Skin of body (tissue), 2 donors: ENCODE measurements around the gene COL2A1. TPM values are rescaled to one million over a fixed set of nuclear protein-coding genes. Genes with fewer than 3 reads are reported as not detected.

Experiments
- DNase-seq: peaks from one replicate; lab custom pipeline; 2025; lab: John Stamatoyannopoulos, UW
- total RNA-seq: library from RNA; depleted of rRNA; stranded (reverse); fragments of >200 nt; gene quantifications from one replicate; pipeline ENCODE4 v1.2.3, GENCODE V29; 2014

Gene COL2A1
- 1.6 TPM for total RNA-seq

DNA sequence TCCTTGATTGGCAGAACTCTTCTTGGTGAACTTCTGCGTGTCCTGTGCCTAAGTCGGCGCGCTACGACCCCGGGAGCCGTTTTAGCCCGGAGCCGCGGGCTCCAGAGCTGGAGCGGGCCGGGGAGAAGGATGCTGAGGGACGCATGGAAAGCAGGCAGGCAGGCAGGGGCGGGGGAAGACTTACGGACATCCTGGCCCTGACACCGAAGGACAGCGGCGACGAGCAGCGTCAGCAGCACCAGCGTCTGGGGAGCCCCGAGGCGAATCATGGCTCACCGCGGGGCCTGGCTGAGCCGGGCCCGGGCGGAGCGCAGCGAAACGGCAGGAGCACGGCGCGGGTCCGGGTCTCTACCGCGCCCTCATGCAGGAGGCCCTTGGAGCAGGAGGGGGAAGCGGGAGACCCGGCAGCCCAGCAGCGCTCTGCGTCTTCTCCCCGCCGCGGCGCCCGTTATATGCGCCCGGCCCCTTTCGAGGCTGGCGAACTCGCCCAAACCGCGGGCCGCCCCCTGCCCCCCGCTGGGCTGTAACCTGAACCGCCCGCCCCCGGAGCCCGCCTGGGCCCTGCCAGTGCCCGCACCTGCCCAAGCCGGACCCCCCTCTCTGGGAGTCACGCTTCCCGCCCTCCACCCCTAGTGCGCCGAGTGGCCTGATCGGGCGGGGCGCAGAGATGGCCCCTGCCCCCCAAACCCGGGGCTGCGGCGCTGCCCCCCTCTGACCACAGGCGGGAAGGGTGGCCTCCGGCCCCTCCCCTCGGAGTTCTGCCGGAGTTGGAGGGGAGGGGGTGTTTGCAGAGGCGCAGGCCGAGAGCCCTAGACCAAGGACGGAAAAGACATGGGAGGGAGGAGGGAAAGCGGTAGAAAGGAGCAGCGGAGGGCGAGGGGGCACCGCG is at the start of gene COL2A1:
TSS of gene COL2A1 (minus strand) at position 424 of the 889 bp plus-strand sequence. CDS start at position 269, 155 bp downstream.
- no peak for DNase-seq

DNA sequence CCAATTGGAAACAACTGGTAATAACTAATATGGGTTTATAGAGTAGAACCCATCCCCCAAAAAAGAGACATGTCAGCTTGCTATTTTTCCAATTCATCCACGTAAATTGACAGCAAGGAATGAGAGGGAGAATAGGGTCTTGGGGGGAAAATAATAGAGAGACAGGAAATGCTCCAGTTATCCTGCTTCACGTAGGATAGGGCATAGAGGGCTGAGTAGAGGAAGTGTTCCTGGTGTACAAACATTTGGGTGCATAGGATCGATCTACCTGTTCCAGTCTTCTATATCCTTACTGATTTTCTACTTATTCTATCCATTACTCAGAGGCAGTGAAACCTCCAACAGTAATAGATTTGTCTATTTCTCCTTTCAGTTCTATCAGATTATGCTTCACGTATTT is 49.6 kb upstream of the COL2A1 start:
- no peak for DNase-seq

DNA sequence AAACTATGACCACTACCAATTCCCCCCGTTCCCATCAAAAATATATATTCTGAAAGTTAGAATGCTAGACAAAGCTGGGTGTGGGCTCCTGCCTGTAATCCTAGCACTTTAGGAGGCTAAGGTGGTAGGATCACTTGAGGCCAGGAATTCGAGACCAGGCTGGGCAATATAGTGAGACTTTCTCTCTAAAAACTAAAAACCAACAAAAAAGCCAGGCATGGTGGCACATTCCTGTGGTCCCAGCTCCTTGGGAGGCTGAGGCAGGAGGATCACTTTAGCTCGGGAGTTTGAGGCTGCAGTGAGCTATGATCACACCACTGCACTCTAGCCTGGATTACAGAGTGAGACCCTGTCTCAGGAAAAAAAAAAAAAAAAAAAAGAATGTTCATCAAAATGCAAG is 48.8 kb upstream of the COL2A1 start:
- no peak for DNase-seq

DNA sequence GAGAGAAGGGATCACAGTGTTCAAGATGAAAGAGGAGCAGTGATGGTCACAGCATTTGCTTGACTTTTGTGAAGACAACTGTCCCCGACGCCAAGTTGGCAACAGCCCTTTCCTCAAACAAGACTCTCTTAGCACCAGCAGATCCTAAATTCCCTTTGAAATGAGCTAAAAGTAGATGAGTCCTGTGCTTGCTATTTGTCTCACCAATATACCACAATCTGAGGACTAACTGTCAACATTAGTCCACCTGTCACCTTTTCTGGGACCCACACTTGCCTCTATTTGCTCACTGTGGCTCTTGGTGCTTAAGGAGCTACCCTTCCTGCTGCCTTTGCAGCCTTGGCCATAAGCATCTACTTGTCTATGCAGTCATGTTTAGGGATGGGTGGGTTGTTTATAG is 47.4 kb upstream of the COL2A1 start:
- DNase-seq: no peak

DNA sequence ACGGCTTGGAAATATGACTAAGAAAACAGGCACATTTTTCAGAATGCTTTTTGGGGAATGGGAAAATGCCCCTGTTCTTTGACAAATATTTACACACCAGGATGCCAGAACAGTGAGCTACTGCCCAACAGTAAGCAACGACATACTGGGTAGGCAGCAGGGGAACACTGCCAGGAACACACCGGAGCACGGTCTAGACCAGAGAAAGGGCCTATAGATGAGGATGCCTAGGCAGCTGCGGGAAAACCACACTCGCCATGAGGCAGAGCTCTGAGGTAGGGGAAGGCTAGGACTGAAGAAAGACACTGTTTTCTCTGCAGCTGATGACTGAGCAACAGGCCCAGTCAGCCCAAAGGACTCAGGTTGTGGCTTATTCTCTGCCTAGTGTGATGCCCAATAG is 45.9 kb upstream of the COL2A1 start:
- DNase-seq: no peak

DNA sequence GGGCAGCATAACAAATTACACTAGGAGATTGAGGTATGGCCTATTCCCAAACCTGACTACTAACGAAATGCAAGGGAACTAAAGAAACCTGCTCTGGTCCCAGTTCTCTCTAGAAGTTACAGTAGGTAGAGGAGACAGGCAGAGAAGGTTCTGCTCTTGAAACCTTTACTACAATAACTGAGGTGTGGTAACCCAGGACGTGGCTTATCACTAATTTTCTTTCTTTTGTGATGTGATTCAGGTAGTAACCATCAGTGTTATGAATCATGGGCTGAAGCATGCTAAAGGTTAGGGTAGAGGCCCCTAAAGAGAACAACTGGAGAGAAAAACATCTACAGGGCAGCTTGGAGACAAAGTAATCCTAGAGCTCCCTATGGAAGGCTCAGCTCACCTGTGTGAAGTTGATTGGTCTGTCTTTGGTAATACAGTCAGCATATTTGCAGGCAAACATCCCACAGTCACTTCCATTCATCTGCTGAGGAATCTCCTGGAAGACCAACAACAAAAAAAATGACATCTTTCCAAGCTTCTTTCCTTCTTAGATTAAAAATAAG is 41.8 kb upstream of the COL2A1 start:
- no peak for DNase-seq

DNA sequence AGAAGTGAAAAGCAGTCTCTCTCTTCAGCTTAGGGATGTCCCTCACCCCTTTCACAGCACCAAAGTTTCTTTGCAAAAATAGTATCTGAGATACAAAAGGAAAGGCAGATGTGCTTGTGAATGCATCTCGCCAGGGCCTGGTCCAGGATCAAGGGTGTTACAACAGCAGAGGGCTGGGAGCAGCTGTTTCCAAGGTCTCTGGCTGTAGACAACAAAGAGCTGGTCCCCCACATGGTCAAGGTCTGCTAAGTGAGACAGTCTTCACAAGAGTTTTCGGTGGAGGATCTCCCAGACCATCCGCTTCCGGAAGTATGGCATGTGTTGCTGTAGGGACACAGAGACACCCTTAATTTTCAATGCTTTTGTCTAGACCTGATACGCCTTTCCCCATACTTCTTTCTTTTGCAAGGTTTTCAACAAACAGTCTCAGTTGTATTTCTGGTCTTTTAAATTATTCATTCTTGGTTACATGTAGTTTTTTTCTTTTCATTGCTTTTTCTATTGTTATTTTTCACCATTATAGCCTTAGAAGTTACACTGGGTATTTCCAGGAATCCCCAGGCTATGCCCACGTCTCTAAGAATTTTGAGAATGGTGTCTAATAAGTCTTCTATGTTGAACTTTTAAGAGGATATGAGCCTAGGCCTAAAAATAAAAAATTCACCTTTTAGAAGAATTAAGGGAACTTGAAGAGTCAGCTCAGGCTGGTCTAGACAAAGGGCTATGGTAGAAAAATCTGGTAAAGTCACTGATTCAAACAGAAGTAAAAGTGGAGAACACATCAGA is 41.0 kb upstream of the COL2A1 start:
- DNase-seq: no peak

DNA sequence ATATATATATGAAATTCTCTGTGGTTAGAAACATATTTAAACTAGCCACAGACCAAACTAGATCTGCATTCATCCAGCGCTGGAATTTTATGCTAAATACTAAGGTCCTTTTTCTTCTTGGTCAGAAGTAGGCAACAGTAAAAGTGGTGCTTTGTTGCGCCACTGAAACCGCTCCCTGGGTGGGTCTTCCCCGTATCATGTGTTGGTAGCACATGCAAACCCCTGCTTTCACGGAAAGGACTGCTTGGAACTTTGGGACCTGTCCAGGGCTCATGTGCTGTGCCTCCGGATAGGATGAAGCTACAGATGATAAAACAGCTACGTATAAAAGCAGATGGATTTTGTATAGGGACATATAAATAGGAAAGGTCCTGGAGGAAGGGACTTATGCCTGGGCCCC is 40.1 kb upstream of the COL2A1 start:
- no peak for DNase-seq

DNA sequence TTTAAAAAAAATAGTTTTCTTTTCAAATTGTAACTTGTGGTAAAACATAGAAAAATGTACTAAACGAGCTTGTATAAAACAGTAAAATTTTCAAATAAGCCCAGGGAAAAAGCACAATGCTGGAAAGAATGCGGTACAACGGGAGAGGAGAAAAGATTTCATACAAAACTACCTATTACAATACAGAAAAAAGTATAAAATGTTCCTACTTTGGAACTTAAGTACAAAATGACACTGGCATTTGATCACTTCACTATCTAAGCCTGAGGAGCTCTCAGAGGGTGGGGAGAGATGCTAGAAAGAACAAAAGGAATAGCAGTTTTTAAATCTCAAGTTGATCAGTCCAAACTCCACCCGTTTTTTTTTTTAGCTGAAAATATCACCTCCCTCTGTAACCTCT is 39.5 kb upstream of the COL2A1 start:
- no peak for DNase-seq

DNA sequence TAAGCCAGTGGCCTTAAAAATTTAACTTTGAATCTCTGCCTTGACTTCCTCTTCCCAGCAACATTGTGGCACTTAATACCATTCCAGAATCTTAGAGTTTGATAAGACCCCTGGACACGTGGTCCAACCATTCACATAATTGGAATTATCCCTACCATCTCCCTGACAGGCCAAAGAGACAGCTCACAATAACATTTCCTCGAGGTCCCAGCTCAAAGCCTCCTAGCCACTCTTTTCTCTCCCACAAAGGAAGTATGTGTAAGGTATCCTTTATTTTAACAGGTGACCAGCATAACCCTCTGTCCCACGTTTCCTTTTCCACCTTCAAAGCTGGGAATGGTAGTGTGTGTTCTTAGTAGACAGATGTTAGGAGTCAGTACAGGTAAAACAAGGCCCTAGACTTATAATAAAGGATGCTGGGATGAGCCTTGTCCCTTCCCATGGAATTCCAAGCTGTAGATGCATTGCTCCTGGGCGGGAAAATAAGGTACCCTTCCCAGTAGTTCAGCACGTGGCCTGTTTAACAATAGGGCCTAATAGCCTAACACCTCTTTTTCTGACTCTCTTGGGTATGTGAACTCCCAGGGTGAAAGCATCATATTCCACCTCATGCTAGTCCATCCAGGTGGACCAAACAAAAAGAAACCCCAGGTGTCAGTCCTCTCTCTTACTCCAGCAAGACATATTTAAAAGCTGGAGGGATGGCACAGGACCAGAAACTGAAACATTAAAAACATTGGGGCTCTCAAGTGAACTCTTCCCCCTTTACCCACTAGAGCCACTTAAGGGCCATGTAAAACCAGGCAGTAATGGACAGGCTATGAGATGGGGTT is 37.5 kb upstream of the COL2A1 start:
- DNase-seq: no peak

DNA sequence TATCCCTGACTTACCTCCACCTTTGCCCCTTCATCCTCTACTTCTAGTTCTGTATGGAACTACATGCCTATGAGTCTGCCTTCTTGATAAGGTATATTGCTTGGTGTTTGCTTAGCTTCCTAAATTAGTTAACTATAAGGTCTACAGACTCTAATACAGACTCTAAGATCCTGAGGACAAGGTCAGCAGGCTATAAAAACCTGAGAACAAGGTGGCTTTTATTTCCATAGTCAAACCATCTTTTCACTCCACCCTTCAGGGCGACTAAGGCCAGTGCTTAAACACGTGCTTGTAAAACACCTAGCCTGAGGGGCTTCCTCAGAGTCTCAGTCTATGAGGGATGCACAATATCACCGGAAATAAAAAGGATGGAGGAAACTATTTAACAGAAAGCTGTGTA is 36.1 kb upstream of the COL2A1 start:
- DNase-seq: no peak

DNA sequence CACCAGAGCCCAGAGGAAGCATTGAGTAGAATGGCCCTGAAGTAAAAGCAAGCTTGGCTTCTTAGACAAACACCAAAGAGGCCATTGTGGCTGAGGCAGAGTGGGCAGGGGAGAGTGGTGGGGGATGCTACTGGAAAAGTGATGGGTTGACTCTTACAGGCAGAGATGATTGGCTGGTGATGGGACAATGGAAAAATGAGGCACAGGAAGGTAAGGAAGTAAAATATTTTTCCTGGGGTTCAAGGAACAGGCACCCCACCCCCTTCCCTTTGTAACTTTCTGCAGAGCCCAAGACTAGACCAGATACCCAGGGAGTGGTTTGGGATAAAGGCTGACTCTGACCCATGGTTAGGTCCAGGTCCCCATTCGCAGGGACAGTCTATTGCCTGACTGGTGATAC is 34.9 kb upstream of the COL2A1 start:
- DNase-seq: no peak

DNA sequence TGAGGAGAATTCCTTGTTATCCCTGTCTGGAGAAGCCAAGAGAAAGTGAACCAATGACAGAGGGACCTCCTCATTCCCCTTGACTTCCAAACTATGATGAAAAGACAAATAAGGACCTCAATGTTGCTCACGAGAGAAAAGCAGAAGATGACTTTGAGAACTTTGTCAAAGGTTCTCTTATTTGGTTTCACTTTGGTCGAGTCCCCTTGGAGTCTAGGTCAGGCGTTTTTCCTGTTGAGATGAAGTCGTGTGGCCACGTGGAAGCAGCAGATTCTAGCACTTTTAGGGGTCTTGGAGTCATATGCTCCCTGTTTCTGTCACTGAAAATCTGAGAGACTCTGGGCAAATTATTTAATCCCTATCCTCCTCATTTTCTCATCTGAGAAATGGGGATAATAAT is 33.8 kb upstream of the COL2A1 start:
- no peak for DNase-seq

DNA sequence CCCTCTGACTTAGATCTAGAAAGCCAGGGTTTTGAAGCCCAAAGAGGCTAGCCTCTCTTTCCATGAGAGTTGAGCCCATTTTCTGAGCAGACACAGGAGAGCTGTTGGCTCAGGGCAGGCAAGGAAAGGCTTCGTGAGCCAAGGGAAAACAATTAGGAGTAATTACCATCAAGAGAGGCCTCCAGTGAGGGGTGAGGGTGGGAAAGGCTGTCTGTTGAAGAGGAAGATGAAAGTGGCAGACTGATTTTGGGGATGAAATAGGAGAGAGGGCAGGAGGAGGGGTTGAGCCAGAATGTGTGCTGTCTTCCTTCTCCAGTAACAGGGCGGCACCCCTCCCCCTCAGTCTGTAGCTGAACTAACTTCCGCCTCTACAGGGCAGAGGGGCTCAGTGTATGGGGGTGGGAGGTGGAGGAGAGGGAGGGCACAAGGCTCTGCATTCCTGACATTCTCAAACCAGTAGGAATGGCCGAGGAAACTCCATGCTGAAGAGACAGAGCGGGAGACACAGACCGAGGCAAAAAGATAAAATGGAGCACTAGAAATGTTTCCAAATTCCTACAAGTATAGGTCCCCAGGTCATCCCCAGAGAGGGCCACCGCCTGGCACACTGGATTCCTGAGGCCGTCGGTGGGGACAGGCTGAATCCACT is 33.1 kb upstream of the COL2A1 start:
- no peak for DNase-seq

DNA sequence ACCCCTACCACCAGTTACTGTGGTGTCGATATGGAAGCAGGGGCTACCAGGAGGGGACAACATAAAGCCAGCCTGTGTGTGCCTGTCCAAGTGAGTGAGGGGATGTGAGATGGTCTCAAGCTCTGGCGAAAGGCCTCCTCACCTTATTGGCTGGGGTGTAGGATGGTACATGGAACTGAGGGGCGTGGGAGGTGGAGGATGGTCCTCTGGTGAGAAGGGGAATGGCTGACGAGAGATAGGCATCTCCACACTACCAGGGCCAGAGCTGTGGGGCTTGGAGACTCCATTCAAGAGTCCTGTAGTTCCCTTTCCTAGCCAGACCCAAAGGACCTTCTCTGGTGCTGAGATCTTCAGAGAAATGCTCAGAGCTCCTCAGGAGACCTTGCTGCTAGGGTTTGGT is 32.5 kb upstream of the COL2A1 start:
- no peak for DNase-seq

DNA sequence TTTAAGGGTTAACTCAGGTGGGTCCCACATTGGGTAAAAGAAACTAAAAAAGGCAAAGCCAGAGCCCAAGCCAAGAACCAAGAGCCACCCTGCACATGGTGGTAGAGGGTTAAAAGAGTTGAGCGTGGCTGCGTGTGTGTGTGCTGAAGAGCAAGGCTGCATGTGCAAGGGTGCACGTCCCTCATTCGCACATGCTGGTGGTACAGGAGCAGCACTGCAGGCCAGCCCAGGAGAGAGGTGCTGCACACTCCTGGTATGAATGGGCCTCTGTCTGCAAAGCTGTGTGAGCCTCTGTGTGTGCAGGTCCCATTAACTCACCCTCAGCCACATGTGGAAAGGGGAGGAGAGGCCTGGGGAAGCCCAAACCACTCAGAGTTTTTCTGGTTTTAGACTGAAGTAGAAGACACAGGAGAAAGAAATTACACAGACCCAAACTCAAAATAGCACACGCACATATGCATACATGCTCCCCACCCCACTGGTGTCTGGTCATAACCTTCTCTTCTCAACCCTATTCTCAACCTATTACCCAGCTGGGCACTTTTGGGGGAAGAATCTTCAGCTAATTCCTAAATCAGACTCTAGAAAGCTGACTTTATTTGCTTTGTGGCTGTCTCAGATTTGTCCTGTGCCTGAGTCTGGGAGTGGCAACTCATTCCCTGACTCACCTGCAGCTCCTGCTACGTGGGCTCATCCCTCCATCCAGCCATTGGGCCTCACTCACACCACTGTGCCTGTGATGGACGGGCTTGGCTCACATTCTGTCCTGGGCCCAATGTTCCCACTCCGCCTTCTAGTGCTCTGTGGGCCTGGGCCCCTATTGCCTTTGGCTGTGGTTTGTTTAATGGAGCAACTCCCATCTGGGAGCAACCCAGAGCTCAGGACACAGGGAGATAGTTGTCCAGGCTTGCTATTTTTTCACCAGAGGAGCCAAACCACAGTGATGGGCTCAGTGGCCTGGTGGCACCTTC is 30.8 kb upstream of the COL2A1 start:
- DNase-seq: no peak

DNA sequence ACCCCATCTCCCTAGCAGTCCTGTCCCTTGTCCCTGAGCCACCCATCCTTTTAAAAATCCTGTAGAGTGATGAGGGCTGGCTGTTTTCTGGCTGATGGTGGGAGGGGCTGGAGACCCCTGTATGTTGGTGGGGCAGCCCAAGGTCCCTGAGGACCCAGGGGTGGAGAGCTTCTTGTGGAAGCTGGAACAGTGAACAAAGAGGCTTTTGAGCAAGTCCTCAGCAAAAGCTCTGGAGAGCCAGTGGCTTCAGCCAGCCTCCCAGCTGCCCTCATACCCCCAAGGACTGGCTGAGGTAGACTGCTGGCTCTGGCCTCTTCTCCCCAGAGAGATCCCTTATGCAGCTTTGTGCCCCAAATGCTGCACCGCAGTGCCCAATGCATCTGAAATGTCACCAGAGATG is 29.2 kb upstream of the COL2A1 start:
- no peak for DNase-seq

DNA sequence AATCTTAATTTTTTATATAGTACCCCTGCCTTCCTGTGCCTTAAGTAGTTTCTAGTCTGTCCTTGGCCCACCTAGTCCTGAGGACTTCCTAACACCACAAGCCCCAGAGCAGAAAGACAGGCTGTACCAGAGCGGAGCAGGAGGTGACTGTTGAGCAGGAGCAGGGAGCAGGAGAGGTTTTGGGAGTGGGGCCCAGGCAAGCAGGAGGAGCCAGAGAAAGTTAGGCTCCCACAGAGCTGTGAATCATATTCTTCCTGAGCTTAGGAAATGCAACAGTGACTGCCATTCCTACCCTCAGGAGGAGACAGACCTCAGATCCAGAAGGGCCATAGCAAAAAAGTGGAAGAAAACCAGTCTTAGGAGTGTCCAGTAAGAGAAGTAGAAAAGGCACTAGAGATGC is 28.3 kb upstream of the COL2A1 start:
- DNase-seq: no peak

DNA sequence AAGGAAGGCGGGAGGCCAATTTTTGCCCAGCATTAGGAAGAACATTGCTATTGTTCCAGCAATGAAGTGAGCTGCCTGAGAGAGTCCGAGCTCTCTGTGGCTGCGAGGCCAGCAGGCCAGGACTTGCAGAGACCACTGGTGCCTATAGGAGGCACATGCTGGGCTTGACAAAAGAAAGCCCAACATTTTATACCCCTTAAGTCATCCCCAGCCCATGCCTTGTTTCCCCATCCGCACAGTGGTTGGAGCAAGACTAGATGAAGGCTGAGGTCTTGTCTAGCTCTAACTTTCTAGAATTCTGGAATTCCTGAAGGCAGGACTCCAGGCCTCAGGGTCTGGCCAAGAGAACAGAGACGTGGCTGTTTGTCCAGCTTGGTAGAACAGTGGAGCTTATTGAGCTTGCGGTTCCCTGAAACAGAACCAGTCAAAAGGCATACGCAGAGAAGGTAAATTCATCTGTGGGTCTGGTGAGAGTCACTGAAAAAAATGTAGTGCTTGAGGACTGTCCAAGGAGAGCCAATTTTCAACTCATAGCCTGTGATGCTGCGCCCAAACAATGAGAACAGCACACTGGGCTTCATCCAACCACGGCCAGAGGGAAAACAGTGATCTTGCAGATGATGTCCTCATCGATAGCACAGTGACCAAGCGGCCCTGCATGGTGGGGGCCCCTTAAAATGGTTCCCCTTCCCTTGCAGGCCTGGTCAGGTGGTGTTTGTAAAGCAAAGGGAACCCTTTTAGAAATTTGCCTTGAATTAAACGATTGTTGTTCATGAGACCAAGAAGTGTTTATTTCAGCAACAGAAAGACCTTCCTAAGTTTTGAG is 27.1 kb upstream of the COL2A1 start:
- no peak for DNase-seq
